GM21786 (cell line): ENCODE results near the gene SRSF4.
"Not testable (repeated sequence)": the region's sequence is repeated elsewhere in the genome, so short reads cannot be mapped to it uniquely, and the experiment has no call there.

Experiments used
- ATAC-seq: cut with Tn5 transposase; IDR thresholded peaks from one replicate; pipeline ENCODE4 v1.9.1; 2021; ENCODE audit not compliant: unreplicated experiment

The SRSF4 gene

GRCh38 chr1:29166291-29166878, 15.3 kb downstream of the SRSF4 start:
- ATAC-seq: no peak

GRCh38 chr1:29164588-29164987, 17.1 kb downstream of the SRSF4 start:
- ATAC-seq: no peak

GRCh38 chr1:29162476-29163138, 19.1 kb downstream of the SRSF4 start:
- ATAC-seq: no peak

GRCh38 chr1:29162025-29162424, 19.7 kb downstream of the SRSF4 start:
- ATAC-seq: no peak

GRCh38 chr1:29159773-29160172, 21.9 kb downstream of the SRSF4 start:
- no peak for ATAC-seq

- ATAC-seq: no peak
These were observed 24.5 kb downstream of the SRSF4 start for GRCh38 chr1:29157269-29157601.

- no peak for ATAC-seq
These were observed 25.0 kb downstream of the SRSF4 start for GRCh38 chr1:29156543-29157268.

- no peak for ATAC-seq
These were observed 29.5 kb downstream of the SRSF4 start for GRCh38 chr1:29152046-29152805.

GRCh38 chr1:29150346-29150745, 31.4 kb downstream of the SRSF4 start:
- ATAC-seq: not testable (repeated sequence)

GRCh38 chr1:29148656-29149491, 32.8 kb downstream of the SRSF4 start:
- ATAC-seq: no peak

GRCh38 chr1:29145739-29146437, 35.8 kb downstream of the SRSF4 start:
- no peak for ATAC-seq

- no peak for ATAC-seq
These were observed 37.5 kb downstream of the SRSF4 start for GRCh38 chr1:29144178-29144577.

- ATAC-seq: no peak
These were observed 39.0 kb downstream of the SRSF4 start for GRCh38 chr1:29142714-29143113.

GRCh38 chr1:29136391-29136915, 45.2 kb downstream of the SRSF4 start:
- no peak for ATAC-seq

GRCh38 chr1:29134695-29135028, 47.0 kb downstream of the SRSF4 start:
- no peak for ATAC-seq

- no peak for ATAC-seq
These were observed 47.6 kb downstream of the SRSF4 start for GRCh38 chr1:29133861-29134694.

- not testable (repeated sequence) for ATAC-seq
These were observed 50.6 kb downstream of the SRSF4 start for GRCh38 chr1:29131056-29131455.

GRCh38 chr1:29129916-29130315, 51.8 kb downstream of the SRSF4 start:
- ATAC-seq: no peak

- no peak for ATAC-seq
These were observed 53.0 kb downstream of the SRSF4 start for GRCh38 chr1:29128739-29129138.
